Mesothelial cell of epicardium (in vitro differentiated cells): ENCODE measurements around the gene WDR74. TPM values are rescaled to one million over a fixed set of nuclear protein-coding genes. Genes with fewer than 3 reads are reported as not detected.

Source experiments
- DNase-seq, 2 experiments: peaks; one replicate each; pipeline ENCODE4 v3.0.0; 2021; ENCODE audit warnings: low spot score in 2 of 2; ENCODE audit not compliant: unreplicated experiment in 2 of 2
- H3K27ac Mint-ChIP-seq: 2 replicates; pipeline ENCODE4 v1.8.0; 2021; ENCODE audit warnings: mixed read lengths
- H3K27me3 Mint-ChIP-seq: 2 replicates; pipeline ENCODE4 v1.8.0; 2021; ENCODE audit warnings: low read depth, mixed read lengths
- H3K36me3 Mint-ChIP-seq: 2 replicates; pipeline ENCODE4 v1.8.0; 2021; ENCODE audit warnings: mixed read lengths
- H3K4me1 Mint-ChIP-seq: 2 replicates; pipeline ENCODE4 v1.8.0; 2021; ENCODE audit warnings: mixed read lengths
- H3K4me3 Mint-ChIP-seq: 2 replicates; pipeline ENCODE4 v1.8.0; 2021; ENCODE audit warnings: mild to moderate bottlenecking, moderate library complexity, mixed read lengths
- H3K9me3 Mint-ChIP-seq: 2 replicates; pipeline ENCODE4 v1.8.0; 2021; ENCODE audit warnings: mixed read lengths
- CTCF ChIP-seq: fragments of 200-600 bp; sonication (generic); IDR thresholded peaks from one replicate; pipeline ENCODE4 v1.5.0; 2021; ENCODE audit warnings: antibody characterized with exemption; ENCODE audit not compliant: unreplicated experiment
- total RNA-seq: library from RNA; stranded (reverse); gene quantifications from 3 replicates; pipeline ENCODE4 v1.2.1, GENCODE V29; 2021

WDR74 gene
- total RNA-seq, 1 donor from 2014 or later, result 63.7 TPM

GRCh38 chr11:62805961-62806441, 33.4 kb downstream of the WDR74 start:
- H3K27ac Mint-ChIP-seq, result peak overlapping the region; percentile 100
- no peak for TF ChIP-seq CTCF
- no peaks in the 10 kb centered on the region for H3K9me3 Mint-ChIP-seq
- DNase-seq, result no peak
- peaks cover 13% of the 10 kb centered on the region for H3K36me3 Mint-ChIP-seq
- no peaks in the 10 kb centered on the region for H3K27me3 Mint-ChIP-seq
- peak overlapping the region; percentile 99 for H3K4me3 Mint-ChIP-seq
- H3K4me1 Mint-ChIP-seq, result peaks cover 23% of the 10 kb centered on the region

GRCh38 chr11:62805076-62805892, 34.1 kb downstream of the WDR74 start, which contains the start of gene NXF1:
Gene NXF1, minus strand, starts transcription at chr11:62805440. Its CDS starts 84 bp downstream, at chr11:62805356.
- Mint-ChIP-seq H3K27ac (peak within 1 kb of the TSS; percentile 100), H3K27me3 (no peaks in the 10 kb centered on the region), H3K4me3 (peak within 1 kb of the TSS; percentile 99), H3K9me3 (no peaks in the 10 kb centered on the region), H3K36me3 (peaks cover 16% of the 10 kb centered on the region), H3K4me1 (peaks cover 20% of the 10 kb centered on the region)
- DNase-seq, result peak; percentile 97 to 98
- TF ChIP-seq CTCF, result peak; percentile 22

GRCh38 chr11:62804310-62805075, 34.9 kb downstream of the WDR74 start:
- Mint-ChIP-seq H3K4me3 (peak overlapping the region; percentile 99), H3K36me3 (peaks cover 21% of the 10 kb centered on the region), H3K9me3 (no peaks in the 10 kb centered on the region), H3K27me3 (no peaks in the 10 kb centered on the region), H3K27ac (peak overlapping the region; percentile 99), H3K4me1 (peaks cover 20% of the 10 kb centered on the region)
- no peak for TF ChIP-seq CTCF
- no peak for DNase-seq

GRCh38 chr11:62801071-62801470, 38.3 kb downstream of the WDR74 start:
- no peak overlapping the region for H3K27ac Mint-ChIP-seq
- H3K9me3 Mint-ChIP-seq, result no peaks in the 10 kb centered on the region
- H3K4me3 Mint-ChIP-seq, result no peak overlapping the region
- TF ChIP-seq CTCF, result no peak
- no peaks in the 10 kb centered on the region for H3K27me3 Mint-ChIP-seq
- peaks cover 15% of the 10 kb centered on the region for H3K4me1 Mint-ChIP-seq
- H3K36me3 Mint-ChIP-seq, result peaks cover 34% of the 10 kb centered on the region
- no peak for DNase-seq

- Mint-ChIP-seq H3K9me3 (no peaks in the 10 kb centered on the region), H3K27me3 (no peaks in the 10 kb centered on the region), H3K36me3 (peaks cover 47% of the 10 kb centered on the region), H3K27ac (no peak overlapping the region), H3K4me3 (no peak overlapping the region), H3K4me1 (peaks cover 12% of the 10 kb centered on the region)
- no peak for TF ChIP-seq CTCF
- no peak for DNase-seq
Observed at GRCh38 chr11:62799486-62799885, 39.9 kb downstream of the WDR74 start.
